LNCAP (cell line): Measurements from ENCODE around the gene TOMM40L.

Experiments
- TF ChIP-seq, protein P1 (sequence below): fragments of 450-650 bp; IDR thresholded peaks from 2 replicates; pipeline ENCODE4 v1.5.1; 2017; ENCODE audit warnings: mild to moderate bottlenecking

The TOMM40L gene

DNA sequence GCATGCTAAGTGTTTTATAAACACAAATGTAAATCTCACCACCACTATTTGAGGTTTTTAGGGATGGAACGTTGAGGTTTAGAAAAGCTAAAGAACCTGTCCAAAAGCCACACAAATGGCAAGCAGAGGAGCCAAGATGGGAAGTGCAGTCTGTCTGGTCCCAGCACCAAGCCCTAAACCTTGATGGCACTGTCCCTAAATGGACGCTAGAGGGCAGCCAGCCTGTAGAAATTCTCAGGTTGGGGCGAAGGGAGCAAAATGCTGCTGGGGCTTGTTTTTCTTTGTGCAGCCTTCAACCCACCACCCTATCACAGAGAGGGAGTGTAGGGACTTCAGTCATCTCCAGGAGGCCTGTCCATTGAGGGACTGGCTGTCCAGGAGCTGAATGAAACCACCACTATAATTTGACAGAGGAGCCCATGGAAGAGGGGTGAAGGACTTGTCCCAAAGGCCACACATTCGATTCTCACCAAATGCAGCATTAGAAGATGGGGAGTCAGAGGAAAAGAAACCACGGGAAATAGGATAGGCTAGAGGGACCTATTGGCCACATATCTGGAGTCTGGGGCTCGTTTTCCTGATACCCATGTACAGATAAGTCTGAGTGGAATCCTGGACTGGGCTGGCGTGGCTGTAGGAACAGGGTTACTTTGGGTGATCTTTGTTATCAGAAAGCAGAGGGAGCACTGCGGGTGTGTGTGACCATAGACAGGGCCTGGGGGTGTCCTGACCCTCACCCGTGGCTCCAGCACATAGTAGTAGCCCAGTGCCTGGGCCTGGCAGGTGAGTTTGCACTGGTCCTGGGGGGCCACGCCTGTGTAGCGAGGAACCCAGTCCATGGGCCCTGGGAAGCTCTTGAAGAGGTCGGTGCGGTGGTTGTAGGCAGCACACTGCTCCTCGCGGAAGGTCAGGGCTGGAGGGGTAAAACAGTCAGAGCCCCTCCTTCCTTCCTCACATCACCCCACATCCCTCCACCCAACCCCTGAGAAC lies 33.1 kb upstream of the TOMM40L start:
- TF ChIP-seq, protein P1, sequence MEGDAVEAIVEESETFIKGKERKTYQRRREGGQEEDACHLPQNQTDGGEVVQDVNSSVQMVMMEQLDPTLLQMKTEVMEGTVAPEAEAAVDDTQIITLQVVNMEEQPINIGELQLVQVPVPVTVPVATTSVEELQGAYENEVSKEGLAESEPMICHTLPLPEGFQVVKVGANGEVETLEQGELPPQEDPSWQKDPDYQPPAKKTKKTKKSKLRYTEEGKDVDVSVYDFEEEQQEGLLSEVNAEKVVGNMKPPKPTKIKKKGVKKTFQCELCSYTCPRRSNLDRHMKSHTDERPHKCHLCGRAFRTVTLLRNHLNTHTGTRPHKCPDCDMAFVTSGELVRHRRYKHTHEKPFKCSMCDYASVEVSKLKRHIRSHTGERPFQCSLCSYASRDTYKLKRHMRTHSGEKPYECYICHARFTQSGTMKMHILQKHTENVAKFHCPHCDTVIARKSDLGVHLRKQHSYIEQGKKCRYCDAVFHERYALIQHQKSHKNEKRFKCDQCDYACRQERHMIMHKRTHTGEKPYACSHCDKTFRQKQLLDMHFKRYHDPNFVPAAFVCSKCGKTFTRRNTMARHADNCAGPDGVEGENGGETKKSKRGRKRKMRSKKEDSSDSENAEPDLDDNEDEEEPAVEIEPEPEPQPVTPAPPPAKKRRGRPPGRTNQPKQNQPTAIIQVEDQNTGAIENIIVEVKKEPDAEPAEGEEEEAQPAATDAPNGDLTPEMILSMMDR: peak; percentile 96

DNA sequence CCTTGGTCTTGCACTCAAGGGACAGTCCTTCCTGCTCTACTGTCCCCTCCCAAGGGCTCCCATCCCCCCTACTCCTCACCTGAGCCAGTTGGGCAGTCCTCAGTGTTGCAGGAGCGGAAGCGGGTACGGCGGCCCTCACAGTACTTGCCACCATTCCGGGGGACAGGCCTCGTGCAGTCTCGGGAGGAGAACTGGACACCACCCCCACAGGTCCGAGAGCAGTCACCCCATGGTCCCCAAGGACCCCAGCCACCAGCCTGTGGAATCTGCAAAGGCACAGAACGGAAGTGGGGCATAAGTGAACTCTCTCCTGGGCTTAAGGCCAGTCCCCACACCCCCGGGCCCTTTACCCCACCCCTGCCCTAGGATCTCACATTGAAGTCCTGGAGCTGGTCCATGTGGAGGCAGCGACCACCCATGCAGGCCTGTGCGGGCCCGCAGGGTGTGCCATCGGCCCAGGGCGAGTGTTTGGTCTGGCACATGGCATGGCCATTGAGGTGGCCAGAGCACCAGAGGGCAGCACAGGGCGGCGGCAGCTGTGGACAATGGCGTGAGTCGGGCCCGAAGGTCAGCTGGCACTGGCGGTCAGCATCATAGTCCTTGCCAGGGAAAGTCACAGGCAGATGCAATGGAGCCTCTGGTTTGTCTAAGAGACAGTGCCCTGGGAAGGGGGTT lies 32.2 kb upstream of the TOMM40L start:
- TF ChIP-seq, protein P1: no peak

DNA sequence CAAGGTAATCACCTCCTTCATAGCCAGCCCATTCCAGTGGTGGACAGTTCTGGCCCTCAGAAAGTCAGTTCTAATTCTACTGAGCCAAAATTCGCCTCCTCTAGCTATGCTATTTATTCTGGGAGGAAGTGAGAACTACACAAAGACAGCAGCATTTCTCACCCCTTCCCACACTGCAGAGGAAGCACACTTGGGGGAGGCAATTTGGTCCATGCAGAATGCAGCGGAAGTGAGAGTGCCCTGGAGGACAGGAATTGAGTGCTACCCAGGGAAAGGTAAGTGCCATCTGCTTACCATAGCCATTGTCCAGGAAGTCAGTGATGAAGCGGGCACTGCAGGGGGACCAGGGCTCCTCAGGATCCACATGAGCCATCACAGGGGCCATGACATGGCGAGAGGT lies 30.7 kb upstream of the TOMM40L start:
- TF ChIP-seq, protein P1: no peak

DNA sequence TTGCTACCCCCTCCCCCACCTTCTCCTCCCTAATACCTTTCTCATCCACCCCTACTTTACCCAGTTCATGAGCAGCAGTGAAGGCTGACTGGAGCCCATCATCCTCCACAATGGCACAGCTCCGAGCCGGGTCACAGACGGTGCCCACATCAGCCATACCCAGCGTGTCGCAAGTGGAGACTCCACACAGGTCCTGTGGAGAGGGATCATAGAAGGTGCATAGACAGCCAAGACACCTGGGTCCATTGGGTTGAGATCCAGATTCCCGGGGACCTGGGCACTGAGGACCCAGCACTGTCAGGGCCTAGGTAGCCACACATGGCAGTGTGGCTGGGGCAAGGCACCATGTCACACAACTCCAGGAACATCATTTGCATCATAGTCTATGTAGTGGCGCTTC lies 29.7 kb upstream of the TOMM40L start:
- TF ChIP-seq, protein P1: no peak

DNA sequence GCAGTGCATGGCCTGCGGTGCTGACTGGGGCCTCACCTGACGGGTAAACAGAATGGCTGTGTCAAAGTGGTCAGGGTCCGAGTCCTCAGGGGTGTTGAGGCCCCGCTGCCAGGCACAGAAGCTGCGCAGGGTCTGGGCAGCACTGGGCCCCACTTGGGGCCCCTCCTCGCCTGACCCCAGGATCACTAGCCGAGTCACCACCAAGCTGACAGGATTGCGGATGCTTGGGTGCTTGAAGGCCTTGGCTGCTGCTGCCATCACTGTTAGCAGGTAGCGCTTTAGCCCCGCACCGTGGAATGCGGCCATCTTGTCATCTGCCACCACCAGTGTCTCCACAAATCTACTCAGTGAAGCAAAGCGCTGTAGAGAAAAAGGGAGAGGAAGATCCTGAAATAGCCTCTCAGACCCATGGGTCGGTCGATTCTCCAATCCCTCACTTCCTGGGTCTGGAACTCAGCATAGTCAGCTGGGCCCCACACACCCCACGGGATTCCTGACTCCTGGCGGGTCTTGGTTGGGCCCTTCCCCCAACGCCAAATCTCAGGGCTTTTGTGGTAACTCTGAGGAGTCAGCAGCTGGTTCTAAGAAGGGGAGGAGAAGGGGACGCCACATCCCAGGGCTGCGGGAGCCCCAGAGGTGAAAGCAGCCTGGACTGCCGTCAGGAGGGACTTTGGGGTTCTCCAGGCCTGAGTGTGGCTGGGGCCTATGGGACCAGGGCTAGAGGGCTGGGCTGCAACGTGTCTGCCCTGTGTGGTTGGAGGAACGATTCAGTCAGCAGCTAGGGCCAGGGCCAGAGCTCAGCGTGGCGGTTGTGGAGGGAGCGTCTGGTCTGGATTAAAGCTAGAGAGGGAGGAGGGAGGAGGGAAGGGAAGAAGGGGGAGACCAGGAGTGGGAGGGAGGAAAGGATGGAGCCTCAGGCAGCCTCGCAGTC lies 29.1 kb upstream of the TOMM40L start:
- TF ChIP-seq, protein P1: no peak

DNA sequence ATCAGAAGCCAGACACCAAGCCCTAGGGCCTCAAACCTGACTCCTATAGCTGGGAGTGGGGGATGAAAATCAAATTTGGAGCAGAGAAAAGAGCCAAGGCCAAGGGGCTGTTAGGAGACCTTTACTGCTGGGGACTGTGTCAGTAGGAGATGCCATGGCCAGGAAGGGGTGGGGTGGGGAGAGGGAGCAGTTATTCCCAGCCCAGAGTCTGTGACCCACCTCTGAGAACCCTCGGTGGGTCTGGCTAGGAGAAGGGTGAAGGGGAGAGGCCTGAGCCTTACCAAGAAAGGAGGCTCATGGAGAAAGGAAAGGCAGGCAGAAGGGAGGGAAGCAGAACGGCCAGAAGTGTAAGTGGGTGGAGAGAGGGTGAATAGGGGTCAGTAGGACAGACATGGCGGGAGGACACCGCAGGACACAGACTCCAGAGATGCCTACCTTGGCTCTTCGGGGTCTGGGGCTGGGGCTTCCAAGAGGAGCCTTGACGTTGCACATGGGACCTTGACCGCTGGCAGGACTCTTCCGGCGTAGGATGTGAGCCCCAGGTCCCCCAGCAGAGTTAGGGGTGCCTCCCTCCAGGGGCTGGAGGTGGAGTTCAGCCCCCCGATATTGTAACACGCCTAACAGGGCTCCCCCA lies 28.2 kb upstream of the TOMM40L start:
- TF ChIP-seq, protein P1: no peak
